HEK293T (cell line): ENCODE results near the gene MCM8.

ENCODE experiments used
- CTCF ChIA-PET: fragments of 350-600 bp; formaldehyde crosslinking; extraction: SDS; loops from one replicate; lab custom pipeline; 2021; ENCODE audit warnings: antibody characterized with exemption, inconsistent platforms; lab: Yijun Ruan, JAX
- POLR2A ChIA-PET: fragments of 350-600 bp; formaldehyde crosslinking; extraction: SDS; loops from one replicate; lab custom pipeline; 2020; ENCODE audit warnings: antibody characterized with exemption, inconsistent platforms; lab: Yijun Ruan, JAX
- DNase-seq: peaks from one replicate; pipeline ENCODE4 v3.0.0; 2012; ENCODE audit warnings: mixed read lengths; ENCODE audit errors: extremely low spot score
- ARNT ChIP-seq: fragments of 450-650 bp; IDR thresholded peaks from 2 replicates; pipeline ENCODE4 v1.6.1; 2017; ENCODE audit warnings: mild to moderate bottlenecking
- BHLHE40 ChIP-seq: fragments of 450-650 bp; IDR thresholded peaks from 2 replicates; pipeline ENCODE4 v1.6.1; 2016; ENCODE audit warnings: mild to moderate bottlenecking, moderate library complexity, borderline replicate concordance
- CTBP1 ChIP-seq: fragments of 450-650 bp; IDR thresholded peaks from 2 replicates; pipeline ENCODE4 v1.6.1; 2016; ENCODE audit warnings: borderline replicate concordance
- ELF4 ChIP-seq: fragments of 450-650 bp; IDR thresholded peaks from 2 replicates; pipeline ENCODE4 v1.6.1; 2017; ENCODE audit warnings: antibody characterized with exemption
- FOXA1 ChIP-seq: fragments of 450-650 bp; IDR thresholded peaks from 2 replicates; pipeline ENCODE4 v1.6.1; 2016; ENCODE audit warnings: mild to moderate bottlenecking
- FOXK2 ChIP-seq: fragments of 450-650 bp; IDR thresholded peaks from 2 replicates; pipeline ENCODE4 v1.6.1; 2016; ENCODE audit warnings: mild to moderate bottlenecking
- FOXM1 ChIP-seq: fragments of 450-650 bp; IDR thresholded peaks from 2 replicates; pipeline ENCODE4 v1.6.1; 2017; ENCODE audit warnings: mild to moderate bottlenecking, borderline replicate concordance
- HDGF ChIP-seq: fragments of 450-650 bp; IDR thresholded peaks from 2 replicates; pipeline ENCODE4 v1.6.1; 2017; ENCODE audit warnings: antibody characterized with exemption, borderline replicate concordance
- L3MBTL2 ChIP-seq: fragments of 450-650 bp; conservative IDR thresholded peaks from 2 replicates; pipeline ENCODE4 v1.6.1; 2016; ENCODE audit warnings: mild to moderate bottlenecking
- LEF1 ChIP-seq: fragments of 450-650 bp; IDR thresholded peaks from 2 replicates; pipeline ENCODE4 v1.6.1; 2017; ENCODE audit warnings: mild to moderate bottlenecking, borderline replicate concordance
- NFRKB ChIP-seq: fragments of 450-650 bp; IDR thresholded peaks from 2 replicates; pipeline ENCODE4 v1.6.1; 2016; ENCODE audit warnings: mild to moderate bottlenecking, moderate library complexity
- PKNOX1 ChIP-seq: fragments of 450-650 bp; IDR thresholded peaks from 2 replicates; pipeline ENCODE4 v1.6.1; 2016
- SP1 ChIP-seq: fragments of 450-650 bp; IDR thresholded peaks from 2 replicates; pipeline ENCODE4 v1.6.1; 2017
- SUZ12 ChIP-seq: fragments of 450-650 bp; IDR thresholded peaks from 2 replicates; pipeline ENCODE4 v1.6.1; 2016; ENCODE audit warnings: mild to moderate bottlenecking
- TARDBP ChIP-seq: fragments of 450-650 bp; IDR thresholded peaks from 2 replicates; pipeline ENCODE4 v1.6.1; 2016
- ZNF384 ChIP-seq: fragments of 450-650 bp; IDR thresholded peaks from 2 replicates; pipeline ENCODE4 v1.6.1; 2016

Gene MCM8

GRCh38 chr20:5990946-5991345 is 40.5 kb downstream of the MCM8 start:
- ChIA-PET POLR2A (no interaction called here), CTCF (no interaction called here)
- TF ChIP-seq HDGF, result no peak
- no peak for TF ChIP-seq ELF4
- DNase-seq, result no peak

- no peak for TF ChIP-seq SP1
- no peak for TF ChIP-seq FOXA1
- no peak for TF ChIP-seq FOXK2
- TF ChIP-seq PKNOX1, result no peak
- TF ChIP-seq CTBP1, result no peak
- no peak for TF ChIP-seq NFRKB
- no peak for TF ChIP-seq BHLHE40
- TF ChIP-seq SUZ12, result no peak
- CTCF ChIA-PET, result no interaction called here
- DNase-seq, result no peak
- POLR2A ChIA-PET, result no interaction called here
Measured at GRCh38 chr20:5991623-5992441, 41.4 kb downstream of the MCM8 start.

- no peak for TF ChIP-seq FOXM1
- DNase-seq, result no peak
- ChIA-PET CTCF (no interaction called here), POLR2A (interaction anchor here (1.2 kb wide), 1 partner anchor 9 kb away, joined by 4 read pairs; no protein-coding TSS in a partner anchor)
Measured at GRCh38 chr20:5996765-5997164, 46.3 kb downstream of the MCM8 start.

- no peak for DNase-seq
- no peak for TF ChIP-seq SP1
- TF ChIP-seq ELF4, result no peak
- no peak for TF ChIP-seq LEF1
- TF ChIP-seq HDGF, result no peak
- TF ChIP-seq CTBP1, result no peak
- no peak for TF ChIP-seq PKNOX1
- TF ChIP-seq ZNF384, result no peak
- no peak for TF ChIP-seq SUZ12
- no peak for TF ChIP-seq FOXM1
- no peak for TF ChIP-seq TARDBP
- no peak for TF ChIP-seq L3MBTL2
- TF ChIP-seq ARNT, result no peak
- no peak for TF ChIP-seq BHLHE40
- POLR2A ChIA-PET, result no interaction called here
- CTCF ChIA-PET, result no interaction called here
Measured at GRCh38 chr20:5999783-6000182, 49.3 kb downstream of the MCM8 start.

- no peak for DNase-seq
- ChIA-PET CTCF (no interaction called here), POLR2A (interaction anchor here (0.6 kb wide), 1 partner anchor 74 kb away, joined by 4 read pairs; no protein-coding TSS in a partner anchor)
- TF ChIP-seq TARDBP (no peak), FOXM1 (no peak), SP1 (no peak), HDGF (no peak)
Measured at GRCh38 chr20:6000871-6001270, 50.4 kb downstream of the MCM8 start.

GRCh38 chr20:6006603-6006949 is 56.1 kb downstream of the MCM8 start:
- TF ChIP-seq L3MBTL2 (no peak), LEF1 (no peak), ARNT (no peak), FOXM1 (no peak), FOXK2 (no peak), SP1 (no peak), NFRKB (no peak), SUZ12 (no peak), TARDBP (no peak), CTBP1 (no peak), ELF4 (no peak), ZNF384 (no peak)
- ChIA-PET POLR2A (interaction anchor here (0.7 kb wide), 1 partner anchor 28 kb away, joined by 5 read pairs; no protein-coding TSS in a partner anchor), CTCF (no interaction called here)
- no peak for DNase-seq

GRCh38 chr20:6007094-6007528 is 56.7 kb downstream of the MCM8 start:
- TF ChIP-seq L3MBTL2 (no peak), HDGF (no peak), TARDBP (no peak), NFRKB (no peak), BHLHE40 (no peak), FOXA1 (no peak), ZNF384 (no peak), FOXM1 (no peak)
- ChIA-PET POLR2A (interaction anchor here (0.7 kb wide), 1 partner anchor 27 kb away, joined by 5 read pairs; no protein-coding TSS in a partner anchor), CTCF (no interaction called here)
- no peak for DNase-seq
